OCI-LY3 (cell line): ENCODE measurements around the gene RGS8.

ENCODE experiments used
- H2AFZ ChIP-seq: fragments of 200-600, 300-600 bp; shearing (Covaris generic); 2 replicates; pipeline ENCODE4 v1.6.0; 2014; ENCODE audit warnings: antibody characterized with exemption, low read depth, low read length
- H3K27ac ChIP-seq: fragments of 200-600, 300-600 bp; sonication (generic); 2 replicates; pipeline ENCODE4 v1.5.1; 2014; ENCODE audit warnings: mild to moderate bottlenecking, low read length, moderate library complexity, mixed read lengths
- H3K27me3 ChIP-seq: fragments of 200-600, 300-600 bp; sonication (generic); 2 replicates; pipeline ENCODE4 v1.6.1; 2014; ENCODE audit warnings: low read depth, low read length, mixed read lengths
- H3K36me3 ChIP-seq: fragments of 200-600, 300-600 bp; sonication (generic); replicated peaks from 2 replicates; pipeline ENCODE3; 2014; ENCODE audit warnings: low read depth, low read length, mixed read lengths
- H3K4me1 ChIP-seq: fragments of 300-600, 200-600 bp; sonication (generic); 2 replicates; pipeline ENCODE4 v1.6.1; 2014; ENCODE audit warnings: low read length, mixed read lengths
- H3K4me2 ChIP-seq: fragments of 200-600, 300-600 bp; sonication (generic); 2 replicates; pipeline ENCODE4 v1.6.1; 2014; ENCODE audit warnings: low read length, mixed read lengths
- H3K4me3 ChIP-seq: fragments of 300-600, 200-600 bp; sonication (generic); 2 replicates; pipeline ENCODE4 v1.5.1; 2014; ENCODE audit warnings: antibody characterized with exemption, mild to moderate bottlenecking, low read length, moderate library complexity
- H3K79me2 ChIP-seq: fragments of 300-600, 200-600 bp; shearing (Covaris generic); 2 replicates; pipeline ENCODE4 v1.6.1; 2014; ENCODE audit warnings: mild to moderate bottlenecking, low read length, mixed read lengths
- H3K9ac ChIP-seq: fragments of 300-600, 200-600 bp; shearing (Covaris generic); 2 replicates; pipeline ENCODE4 v1.6.0; 2014; ENCODE audit warnings: mild to moderate bottlenecking, low read length, moderate library complexity
- H3K9me3 ChIP-seq: fragments of 200-600, 300-600 bp; shearing (Covaris generic); 2 replicates; pipeline ENCODE4 v1.6.1; 2014; ENCODE audit warnings: low read length, mixed read lengths; ENCODE audit not compliant: insufficient read depth
- H4K20me1 ChIP-seq: fragments of 200-600, 300-600 bp; sonication (generic); 2 replicates; pipeline ENCODE4 v1.6.1; 2016; ENCODE audit warnings: low read length, mixed read lengths; ENCODE audit not compliant: insufficient read depth
- CTCF ChIP-seq: fragments of 200-600, 300-600 bp; sonication (generic); IDR thresholded peaks from 2 replicates; pipeline ENCODE4 v1.5.1; 2014; ENCODE audit warnings: antibody characterized with exemption, low read length, low read depth
- EZH2phosphoT487 ChIP-seq: fragments of 200-600 bp; shearing (Covaris generic); IDR thresholded peaks from 2 replicates; pipeline ENCODE4 v1.6.1; 2018; ENCODE audit warnings: antibody characterized with exemption, mixed run types, low read depth

The RGS8 gene

GRCh38 chr1:182676274-182676673 lies 8.1 kb downstream of the RGS8 start:
- Histone ChIP-seq H3K27me3 (peaks cover 49% of the 10 kb centered on the region), H3K9ac (no peak overlapping the region), H4K20me1 (no peaks in the 10 kb centered on the region), H3K4me1 (peaks cover 60% of the 10 kb centered on the region), H3K36me3 (no peaks in the 10 kb centered on the region), H2AFZ (no peak overlapping the region), H3K79me2 (no peaks in the 10 kb centered on the region), H3K4me2 (peak overlapping the region; percentile 75), H3K9me3 (no peaks in the 10 kb centered on the region), H3K27ac (no peak overlapping the region), H3K4me3 (peak overlapping the region; percentile 49)
- TF ChIP-seq CTCF: no peak
- no peak for TF ChIP-seq EZH2phosphoT487

- H4K20me1 ChIP-seq: no peaks in the 10 kb centered on the region
- H3K9me3 ChIP-seq: no peaks in the 10 kb centered on the region
- peaks cover 50% of the 10 kb centered on the region for H3K27me3 ChIP-seq
- no peak overlapping the region for H3K27ac ChIP-seq
- no peaks in the 10 kb centered on the region for H3K79me2 ChIP-seq
- H3K4me2 ChIP-seq: no peak overlapping the region
- H3K36me3 ChIP-seq: no peaks in the 10 kb centered on the region
- TF ChIP-seq EZH2phosphoT487 (no peak), CTCF (no peak)
- H3K4me3 ChIP-seq: no peak overlapping the region
- H3K4me1 ChIP-seq: peaks cover 54% of the 10 kb centered on the region
- H3K9ac ChIP-seq: no peak overlapping the region
- no peak overlapping the region for H2AFZ ChIP-seq
These were observed 9.8 kb downstream of the RGS8 start for GRCh38 chr1:182674346-182675246.

- H3K27me3 ChIP-seq: peaks cover 50% of the 10 kb centered on the region
- no peaks in the 10 kb centered on the region for H3K9me3 ChIP-seq
- H3K4me1 ChIP-seq: peaks cover 43% of the 10 kb centered on the region
- H3K36me3 ChIP-seq: no peaks in the 10 kb centered on the region
- no peak overlapping the region for H2AFZ ChIP-seq
- no peaks in the 10 kb centered on the region for H4K20me1 ChIP-seq
- H3K27ac ChIP-seq: no peak overlapping the region
- TF ChIP-seq EZH2phosphoT487 (no peak), CTCF (no peak)
- no peak overlapping the region for H3K4me3 ChIP-seq
- no peak overlapping the region for H3K9ac ChIP-seq
- no peaks in the 10 kb centered on the region for H3K79me2 ChIP-seq
- H3K4me2 ChIP-seq: 0 out of 2 replicates have a peak overlapping the region, but pooled peaks have one; percentile 4
These were observed 11.9 kb downstream of the RGS8 start for GRCh38 chr1:182672487-182672836.

GRCh38 chr1:182671750-182672486 lies 12.5 kb downstream of the RGS8 start:
- no peak overlapping the region for H2AFZ ChIP-seq
- peaks cover 50% of the 10 kb centered on the region for H3K27me3 ChIP-seq
- no peak overlapping the region for H3K9ac ChIP-seq
- H3K4me3 ChIP-seq: no peak overlapping the region; the same call in 1 of the 2 replicates
- H3K27ac ChIP-seq: no peak overlapping the region
- H3K4me2 ChIP-seq: peak overlapping the region; percentile 42
- no peaks in the 10 kb centered on the region for H3K9me3 ChIP-seq
- no peaks in the 10 kb centered on the region for H3K79me2 ChIP-seq
- H4K20me1 ChIP-seq: no peaks in the 10 kb centered on the region
- H3K36me3 ChIP-seq: no peaks in the 10 kb centered on the region
- TF ChIP-seq EZH2phosphoT487 (no peak), CTCF (no peak)
- H3K4me1 ChIP-seq: peaks cover 37% of the 10 kb centered on the region
